ENCODE results near the gene HIPK3.

Gene HIPK3

GRCh38 chr11:33271059-33271458, 13.9 kb downstream of the HIPK3 start:
- H3K4me3 ChIP-seq (ENCODE audit: low read depth, low read length), result no peak overlapping the region
- no peak for TF ChIP-seq CTCF (IDR thresholded peaks at IDR 0.05; ENCODE audit: borderline replicate concordance, insufficient read depth, low read depth, low read length)

- no peak overlapping the region for H3K4me3 ChIP-seq (ENCODE audit: low read depth, low read length)
- no peak for TF ChIP-seq CTCF (IDR thresholded peaks at IDR 0.05; ENCODE audit: borderline replicate concordance, insufficient read depth, low read depth, low read length)
Measured at GRCh38 chr11:33272338-33273107, 15.3 kb downstream of the HIPK3 start.

GRCh38 chr11:33273656-33274055, 16.5 kb downstream of the HIPK3 start:
- TF ChIP-seq CTCF (IDR thresholded peaks at IDR 0.05; ENCODE audit: borderline replicate concordance, insufficient read depth, low read depth, low read length), result no peak
- no peak overlapping the region for H3K4me3 ChIP-seq (ENCODE audit: low read depth, low read length)

GRCh38 chr11:33280411-33280810, 23.2 kb downstream of the HIPK3 start:
- no peak overlapping the region for H3K4me3 ChIP-seq (ENCODE audit: low read depth, low read length)
- no peak for TF ChIP-seq CTCF (IDR thresholded peaks at IDR 0.05; ENCODE audit: borderline replicate concordance, insufficient read depth, low read depth, low read length)

- no peak overlapping the region for H3K4me3 ChIP-seq (ENCODE audit: low read depth, low read length)
Measured at GRCh38 chr11:33281758-33282157, 24.6 kb downstream of the HIPK3 start.

GRCh38 chr11:33284818-33285217, 27.6 kb downstream of the HIPK3 start:
- TF ChIP-seq CTCF (IDR thresholded peaks at IDR 0.05; ENCODE audit: borderline replicate concordance, insufficient read depth, low read depth, low read length), result no peak

More at GRCh38 chr11:33281758-33282157, 24.6 kb downstream of the HIPK3 start:
- TF ChIP-seq CTCF (IDR thresholded peaks at IDR 0.05; ENCODE audit: borderline replicate concordance, insufficient read depth, low read depth, low read length), result no peak

GRCh38 chr11:33290319-33290718, 33.1 kb downstream of the HIPK3 start:
- no peak for TF ChIP-seq CTCF (IDR thresholded peaks at IDR 0.05; ENCODE audit: borderline replicate concordance, insufficient read depth, low read depth, low read length)
- H3K4me3 ChIP-seq (ENCODE audit: low read depth, low read length), result no peak overlapping the region

More at GRCh38 chr11:33284818-33285217, 27.6 kb downstream of the HIPK3 start:
- H3K4me3 ChIP-seq (ENCODE audit: low read depth, low read length), result no peak overlapping the region

All from GM12875 (cell line).